ENCODE results near the gene WDR70.

The WDR70 gene

DNA sequence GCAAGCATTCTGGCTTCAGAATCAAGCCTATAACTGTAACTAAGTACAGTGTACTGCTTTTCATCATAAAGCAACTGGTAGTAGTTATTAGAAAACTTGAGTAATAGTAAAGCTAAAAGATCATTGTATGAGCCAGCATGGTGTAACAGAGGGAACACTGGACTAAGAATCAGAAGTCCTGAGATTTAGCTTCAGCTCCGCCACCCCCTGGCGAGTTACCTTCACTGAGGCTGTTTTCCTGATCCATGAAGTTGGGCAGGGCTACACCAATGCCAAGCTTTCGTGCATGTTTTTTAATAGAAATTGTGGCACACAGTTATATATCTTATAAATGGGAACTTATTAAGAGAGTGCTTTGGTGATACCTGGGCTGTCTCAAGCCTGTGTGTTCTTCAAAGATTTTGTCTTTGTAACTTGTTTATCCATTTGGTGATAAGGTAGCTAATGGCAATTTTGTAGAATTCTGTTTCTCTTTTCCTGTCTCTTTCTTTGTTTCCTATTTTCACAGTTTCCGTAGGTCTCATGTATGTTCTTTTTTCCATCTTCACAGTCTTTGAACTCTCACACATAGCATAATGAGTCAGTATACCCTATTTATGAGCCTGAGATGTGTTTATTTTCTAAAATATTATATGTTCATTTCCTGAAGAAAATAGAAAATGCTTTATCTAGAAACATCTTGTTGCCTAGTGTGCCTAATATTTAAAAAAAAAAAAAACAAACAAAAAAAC is 358.4 kb downstream of the WDR70 start:
- Histone ChIP-seq H3K4me3 (no peak overlapping the region), H3K4me1 (peaks cover 0 to 46% (median 20%) of the 10 kb centered on the region in 4 donors), H3K27ac (peak overlapping the region in 1 of 2 donors; percentile 60), H3K9me3 (no peaks in the 10 kb centered on the region), H3K27me3 (no peaks in the 10 kb centered on the region), H3K36me3 (no peaks in the 10 kb centered on the region)
- DNase-seq: no peak
- intact Hi-C loops (cut with DNase I; ENCODE audit: low total_unique reads): loop anchor here (5.0 kb wide), 1 partner anchor 1205 kb away; no protein-coding TSS in a partner anchor
- TF ChIP-seq, protein P1, sequence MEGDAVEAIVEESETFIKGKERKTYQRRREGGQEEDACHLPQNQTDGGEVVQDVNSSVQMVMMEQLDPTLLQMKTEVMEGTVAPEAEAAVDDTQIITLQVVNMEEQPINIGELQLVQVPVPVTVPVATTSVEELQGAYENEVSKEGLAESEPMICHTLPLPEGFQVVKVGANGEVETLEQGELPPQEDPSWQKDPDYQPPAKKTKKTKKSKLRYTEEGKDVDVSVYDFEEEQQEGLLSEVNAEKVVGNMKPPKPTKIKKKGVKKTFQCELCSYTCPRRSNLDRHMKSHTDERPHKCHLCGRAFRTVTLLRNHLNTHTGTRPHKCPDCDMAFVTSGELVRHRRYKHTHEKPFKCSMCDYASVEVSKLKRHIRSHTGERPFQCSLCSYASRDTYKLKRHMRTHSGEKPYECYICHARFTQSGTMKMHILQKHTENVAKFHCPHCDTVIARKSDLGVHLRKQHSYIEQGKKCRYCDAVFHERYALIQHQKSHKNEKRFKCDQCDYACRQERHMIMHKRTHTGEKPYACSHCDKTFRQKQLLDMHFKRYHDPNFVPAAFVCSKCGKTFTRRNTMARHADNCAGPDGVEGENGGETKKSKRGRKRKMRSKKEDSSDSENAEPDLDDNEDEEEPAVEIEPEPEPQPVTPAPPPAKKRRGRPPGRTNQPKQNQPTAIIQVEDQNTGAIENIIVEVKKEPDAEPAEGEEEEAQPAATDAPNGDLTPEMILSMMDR (IDR thresholded peaks at IDR 0.05): no peak

DNA sequence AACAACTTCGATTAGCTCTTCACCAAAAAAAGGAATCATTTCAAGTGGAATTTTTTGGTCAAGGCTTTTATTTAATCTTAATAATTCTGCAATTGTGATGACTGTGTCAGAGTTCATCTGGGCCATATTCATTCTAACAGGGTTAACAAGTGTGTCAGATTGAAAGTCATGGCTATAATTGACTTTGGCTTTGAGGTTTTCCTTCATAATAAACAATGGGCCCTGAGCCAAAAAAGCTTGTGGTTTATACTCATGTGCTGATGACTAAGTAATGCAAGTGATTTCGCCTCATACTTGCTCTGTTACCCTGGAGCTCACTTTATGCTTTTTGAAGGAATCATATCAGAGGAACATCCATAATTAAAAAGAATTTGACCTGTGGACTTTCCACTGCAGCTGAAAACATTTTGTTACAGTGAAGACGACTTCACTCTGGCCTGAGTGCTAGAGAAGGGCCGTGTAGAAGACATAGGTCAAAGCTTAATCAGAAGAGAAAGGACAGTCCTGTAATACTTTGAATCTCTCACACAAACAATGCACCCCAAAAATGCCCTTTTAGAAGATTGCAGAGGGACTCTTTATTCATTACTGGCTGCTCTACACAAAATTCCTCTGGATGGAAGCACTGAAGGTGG is 359.1 kb downstream of the WDR70 start:
- Histone ChIP-seq H3K36me3 (peaks cover 0 to 4% (median 4%) of the 10 kb centered on the region in 3 donors), H3K4me3 (no peak overlapping the region), H3K9me3 (no peaks in the 10 kb centered on the region), H3K27ac (peak overlapping the region; percentile 5 to 60), H3K27me3 (no peaks in the 10 kb centered on the region), H3K4me1 (peaks cover 0 to 46% (median 20%) of the 10 kb centered on the region in 4 donors)
- intact Hi-C loops (cut with DNase I; ENCODE audit: low total_unique reads): loop anchor here (5.0 kb wide), 1 partner anchor 1206 kb away; no protein-coding TSS in a partner anchor
- TF ChIP-seq, protein P1 (IDR thresholded peaks at IDR 0.05): no peak
- DNase-seq: no peak

DNA sequence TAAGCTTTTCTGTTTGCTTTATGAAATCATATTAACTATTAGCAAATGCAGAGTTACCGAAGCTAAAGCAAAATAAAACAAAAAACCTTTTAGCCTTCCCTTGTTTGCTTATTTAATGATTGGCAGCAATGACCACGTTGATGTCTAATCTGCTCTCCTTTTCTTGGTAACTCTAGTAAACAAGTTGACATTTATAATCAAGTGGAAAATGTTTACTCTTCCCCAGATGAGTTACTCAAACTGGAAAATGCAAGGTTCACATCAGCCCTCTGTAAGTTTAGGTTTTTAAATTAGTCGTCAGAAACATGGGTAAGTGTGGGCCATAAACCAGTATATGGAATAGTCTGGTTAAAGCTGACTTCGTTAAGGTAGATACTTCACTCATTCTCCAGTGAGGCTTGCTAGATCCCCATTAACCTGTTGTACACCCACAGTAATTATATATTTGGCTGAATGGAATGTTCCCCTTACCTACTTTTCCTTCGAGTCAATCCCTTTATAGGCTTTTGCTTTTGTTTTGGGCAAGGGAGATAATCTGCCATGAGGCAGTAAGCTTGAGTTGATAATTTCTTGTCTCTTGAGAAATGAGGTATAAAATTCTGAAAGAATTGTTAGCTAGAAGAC is 359.9 kb downstream of the WDR70 start:
- no peak for DNase-seq
- intact Hi-C loops (cut with DNase I; ENCODE audit: low total_unique reads): loop anchor here (5.0 kb wide), 1 partner anchor 1207 kb away; no protein-coding TSS in a partner anchor
- Histone ChIP-seq H3K27ac (peak overlapping the region; percentile 49 to 60), H3K36me3 (peaks cover 0 to 12% (median 6%) of the 10 kb centered on the region in 3 donors), H3K4me3 (no peak overlapping the region), H3K27me3 (no peaks in the 10 kb centered on the region), H3K9me3 (no peaks in the 10 kb centered on the region), H3K4me1 (peaks cover 0 to 46% (median 20%) of the 10 kb centered on the region in 4 donors)
- TF ChIP-seq, protein P1 (IDR thresholded peaks at IDR 0.05): no peak

DNA sequence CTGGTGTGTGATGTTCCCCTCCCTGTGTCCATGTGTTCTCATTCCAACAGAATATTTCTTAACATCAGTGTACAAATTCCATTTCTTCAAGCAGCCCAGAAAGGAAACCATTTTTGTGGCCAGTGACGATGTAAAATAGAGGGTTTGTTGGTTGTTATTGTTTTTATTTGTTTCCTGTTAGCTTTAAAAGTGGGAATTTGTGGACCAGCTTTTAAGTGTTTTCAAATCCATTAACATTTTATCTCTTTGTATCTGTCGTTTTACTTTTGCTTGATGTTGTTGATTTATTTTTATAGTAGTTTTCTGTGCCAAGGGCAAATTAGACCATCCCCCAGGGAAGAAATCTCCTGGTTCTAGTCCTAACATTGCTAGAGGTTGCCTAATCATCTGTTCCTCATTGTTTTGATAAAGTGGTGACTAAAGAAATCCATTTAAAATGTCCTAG is 360.7 kb downstream of the WDR70 start:
- no peak overlapping the region for H3K4me3 ChIP-seq
- peaks cover 0 to 13% (median 6%) of the 10 kb centered on the region in 3 donors for H3K36me3 ChIP-seq
- TF ChIP-seq, protein P1 (IDR thresholded peaks at IDR 0.05): no peak
- peak overlapping the region; percentile 49 to 60 for H3K27ac ChIP-seq
- intact Hi-C loops (cut with DNase I; ENCODE audit: low total_unique reads): loop anchor here (5.0 kb wide), 1 partner anchor 1208 kb away; no protein-coding TSS in a partner anchor
- H3K27me3 ChIP-seq: no peaks in the 10 kb centered on the region
- peaks cover 0 to 46% (median 20%) of the 10 kb centered on the region in 4 donors for H3K4me1 ChIP-seq
- H3K9me3 ChIP-seq: no peaks in the 10 kb centered on the region
- DNase-seq: no peak

DNA sequence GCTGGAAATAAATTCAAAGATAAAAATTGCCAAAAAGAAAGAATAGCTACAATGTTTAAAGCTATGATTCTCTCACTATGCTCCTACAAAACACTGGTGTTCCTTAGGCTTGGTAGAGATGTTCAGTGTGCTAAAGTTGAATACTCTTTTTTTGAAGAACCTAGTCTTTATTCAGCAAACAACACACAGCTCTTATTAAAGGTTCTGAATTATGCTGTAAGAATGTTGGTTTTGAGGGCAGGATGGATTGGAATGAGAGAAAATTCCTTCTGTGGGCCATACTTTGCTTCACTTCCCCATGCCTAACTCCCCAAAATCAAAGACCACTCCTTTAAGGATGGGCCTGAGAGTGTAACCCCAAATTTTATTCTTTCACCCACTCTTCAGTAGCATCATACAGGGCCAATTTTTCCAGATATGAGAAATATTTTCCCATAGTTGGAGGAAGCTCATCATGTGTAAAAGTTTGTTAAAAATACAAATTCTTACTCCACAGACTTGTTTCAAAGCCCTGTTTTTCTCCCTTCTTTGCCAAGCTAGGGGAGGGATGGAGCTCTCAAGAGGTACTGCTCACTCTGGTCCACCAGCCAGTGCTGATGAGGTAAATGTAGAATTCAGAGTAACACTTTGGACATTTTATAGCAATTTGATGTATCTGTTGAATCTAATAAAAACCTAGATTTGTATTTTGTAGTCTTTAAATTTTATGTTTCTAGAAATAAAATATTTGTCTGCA is 361.4 kb downstream of the WDR70 start:
- Histone ChIP-seq H3K27ac (peak overlapping the region; percentile 47 to 60), H3K9me3 (no peaks in the 10 kb centered on the region), H3K4me3 (no peak overlapping the region), H3K4me1 (peaks cover 0 to 46% (median 20%) of the 10 kb centered on the region in 4 donors), H3K36me3 (peaks cover 0 to 13% (median 6%) of the 10 kb centered on the region in 3 donors), H3K27me3 (no peaks in the 10 kb centered on the region)
- no peak for DNase-seq
- TF ChIP-seq, protein P1 (IDR thresholded peaks at IDR 0.05): no peak
- intact Hi-C loops (cut with DNase I; ENCODE audit: low total_unique reads): no loop called here
